Activated CD4-positive, alpha-beta T cell treated with anti-CD3 and anti-CD28 coated beads for 1 hour (primary cell): ENCODE measurements around the gene CD27.
"Not testable (repeated sequence)": the region's sequence is repeated elsewhere in the genome, so short reads cannot be mapped to it uniquely, and the experiment has no call there.

Source experiments
- DNase-seq: peaks from one replicate; pipeline ENCODE4 v3.0.0-alpha.2; 2020

CD27 gene

DNA sequence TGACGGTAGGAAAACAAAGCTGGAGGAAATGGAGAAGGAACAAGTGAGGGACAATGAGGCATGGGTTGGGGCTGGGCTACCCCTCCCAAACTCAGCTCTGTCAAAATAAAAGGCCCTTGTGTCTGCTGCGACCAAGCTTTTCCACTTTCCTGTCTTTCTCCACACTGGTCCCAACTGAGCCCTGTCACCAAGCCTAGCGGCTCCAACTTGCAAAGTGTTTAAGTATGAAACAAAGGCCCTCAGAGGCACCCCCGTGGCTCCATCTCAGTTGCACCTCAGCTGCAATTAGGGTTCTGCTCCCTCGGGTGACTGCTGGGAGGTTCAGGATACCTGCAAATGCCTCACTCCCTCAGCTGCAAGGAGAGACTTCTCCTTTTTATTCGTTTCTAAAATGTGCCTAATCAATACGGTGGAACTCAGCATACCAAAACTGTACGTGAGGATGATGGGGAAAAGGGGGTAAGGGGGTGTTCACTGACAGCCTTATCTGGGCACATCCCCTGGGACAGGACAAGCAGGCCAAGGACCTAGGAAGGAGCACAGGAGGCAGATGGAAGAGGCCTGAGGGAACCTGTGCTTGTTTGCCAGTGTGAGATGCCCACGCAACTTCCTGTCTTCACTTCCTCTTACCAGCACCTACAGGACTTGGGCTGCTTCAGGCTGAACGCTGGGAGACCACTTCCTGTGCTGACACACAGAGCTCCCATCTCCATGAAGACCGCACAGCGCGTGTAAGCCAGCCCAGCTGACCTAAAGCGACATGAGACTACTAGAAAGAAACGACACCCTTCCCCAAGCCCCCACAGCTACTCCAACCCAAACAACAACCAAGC lies 16.9 kb downstream of the CD27 start:
- DNase-seq, result peak; percentile 61

- no peak for DNase-seq
These were observed 17.7 kb downstream of the CD27 start for GRCh38 chr12:6462234-6462995.

DNA sequence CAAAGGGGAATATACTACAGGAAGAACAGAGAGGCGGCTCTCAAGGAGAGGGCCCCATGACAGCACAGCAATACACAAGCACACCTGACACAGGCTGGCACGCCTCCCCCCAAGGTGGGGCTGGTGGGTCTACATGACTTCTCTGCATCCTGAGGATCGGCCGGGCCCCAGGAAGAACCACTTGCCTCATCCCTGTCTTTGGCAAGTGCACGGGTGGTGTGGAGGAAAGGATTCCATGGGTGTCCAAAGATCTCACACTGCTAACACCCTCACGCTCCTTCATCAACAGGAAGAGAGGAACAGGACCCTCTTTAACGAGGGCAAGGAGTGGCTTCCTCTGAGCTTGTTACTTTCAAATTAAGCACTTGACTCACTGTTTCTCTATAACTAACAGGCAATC lies 18.5 kb downstream of the CD27 start:
- DNase-seq, result no peak

DNA sequence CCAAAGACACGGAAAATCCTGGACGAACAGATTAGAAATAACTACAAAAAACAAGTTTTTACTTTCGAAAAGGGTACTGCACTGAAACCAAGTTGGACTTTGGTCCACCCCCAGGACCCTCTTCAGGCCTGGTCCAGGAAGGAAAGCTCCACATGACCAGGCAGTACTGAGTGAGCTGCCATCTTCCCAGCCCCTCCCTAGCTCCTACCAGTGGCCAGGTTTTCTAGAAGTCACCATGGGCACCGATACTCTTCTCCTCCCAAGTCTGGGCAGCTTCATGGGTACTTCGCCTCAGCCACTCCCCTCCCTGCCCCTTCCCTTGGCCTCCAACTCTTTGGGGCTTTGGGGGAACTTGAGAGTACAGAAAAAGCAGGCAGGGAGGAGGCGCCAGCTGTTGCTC lies 19.1 kb downstream of the CD27 start:
- DNase-seq, result no peak

DNA sequence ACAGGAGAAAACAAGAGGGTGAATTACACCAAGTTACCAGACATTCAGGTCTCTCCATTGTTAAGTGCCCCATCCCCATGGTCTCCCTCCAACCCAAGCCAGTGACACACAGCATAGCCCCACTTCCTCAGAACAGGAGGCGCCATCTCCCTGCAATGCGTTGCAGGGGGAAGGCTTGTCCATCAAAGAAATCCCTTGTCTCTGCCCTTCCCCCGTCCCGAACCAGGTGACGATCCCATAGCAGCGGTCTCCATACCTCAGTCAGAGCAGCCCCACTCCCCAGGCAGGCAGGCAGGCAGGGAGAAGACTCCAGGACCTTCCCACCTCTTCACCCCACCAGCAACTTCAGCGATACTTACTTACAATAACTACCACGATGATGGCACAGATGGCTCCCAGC lies 19.8 kb downstream of the CD27 start:
- no peak for DNase-seq

DNA sequence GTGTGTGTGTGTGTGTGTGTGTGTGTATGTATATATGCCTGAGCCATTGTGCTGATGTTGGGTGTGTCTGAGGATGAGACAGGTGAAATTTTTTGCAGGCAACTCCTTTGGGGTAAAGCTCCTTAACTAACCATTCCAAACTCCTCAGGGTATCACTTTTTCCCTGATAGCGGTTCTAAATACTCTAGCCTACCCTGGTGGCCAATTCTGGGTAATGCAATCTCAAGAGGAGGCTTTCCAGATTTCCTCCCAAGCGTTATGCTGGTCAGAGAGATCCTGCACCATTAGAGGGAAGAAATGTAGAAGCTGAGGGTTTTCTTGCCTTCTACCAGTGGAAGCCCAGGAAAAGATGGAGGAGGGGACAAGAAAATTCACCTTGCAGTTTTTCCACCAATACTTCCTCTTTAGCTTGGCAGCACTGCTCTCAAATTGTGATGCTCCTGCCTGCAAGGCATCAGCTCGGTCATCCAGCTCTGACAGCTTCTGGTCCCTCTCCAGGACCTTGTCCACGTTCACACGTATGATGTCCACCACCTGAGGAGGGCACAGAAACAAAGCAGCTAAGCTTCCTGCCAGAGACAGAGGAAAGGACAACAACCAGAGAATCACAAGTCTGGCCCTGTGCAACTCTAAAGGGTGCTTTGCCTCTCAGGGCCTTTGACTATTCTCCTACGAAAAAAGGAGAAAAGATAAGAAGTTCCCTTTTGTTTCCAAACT lies 20.9 kb downstream of the CD27 start:
- DNase-seq, result no peak

- no peak for DNase-seq
These were observed 21.4 kb downstream of the CD27 start for GRCh38 chr12:6466184-6466573.

DNA sequence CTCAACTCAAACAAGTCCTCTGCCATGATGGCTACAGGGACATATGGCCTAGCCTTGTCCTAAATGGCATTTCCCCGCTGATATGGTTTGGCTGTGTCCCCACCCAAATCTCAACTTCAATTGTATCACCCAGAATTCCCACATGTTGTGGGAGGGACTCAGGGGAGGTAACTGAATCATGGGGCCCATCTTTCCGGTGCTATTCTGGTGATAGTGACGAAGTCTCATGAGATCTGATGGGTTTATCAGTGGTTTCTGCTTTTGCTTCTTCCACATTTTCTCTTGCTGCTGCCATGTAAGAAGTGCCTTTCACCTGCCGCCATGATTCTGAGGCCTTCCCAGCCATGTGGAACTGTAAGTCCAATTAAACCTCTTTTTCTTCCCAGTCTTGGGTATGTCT lies 22.0 kb downstream of the CD27 start:
- not testable (repeated sequence) for DNase-seq

GRCh38 chr12:6467571-6468282 lies 23.0 kb downstream of the CD27 start:
- not testable (repeated sequence) for DNase-seq

DNA sequence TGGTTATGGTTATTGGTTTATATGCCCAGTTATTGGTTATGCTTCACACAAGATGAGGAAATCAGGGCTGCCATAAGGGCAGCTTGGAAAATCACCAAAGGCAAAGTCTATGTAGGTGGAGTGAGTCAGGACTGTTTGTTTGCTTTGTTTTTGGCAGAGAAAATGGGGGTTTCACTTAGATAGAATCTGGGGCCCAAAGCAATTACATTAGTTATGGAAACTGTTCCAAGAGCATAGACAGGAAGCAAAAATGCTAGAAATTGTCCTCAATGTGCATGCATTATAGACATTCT lies 23.5 kb downstream of the CD27 start:
- no peak for DNase-seq

- no peak for DNase-seq
These were observed 24.3 kb downstream of the CD27 start for GRCh38 chr12:6469092-6469491.

GRCh38 chr12:6469609-6470374 lies 25.0 kb downstream of the CD27 start:
- DNase-seq, result no peak

GRCh38 chr12:6470375-6471163 lies 25.8 kb downstream of the CD27 start, which contains the start of gene VAMP1:
Gene VAMP1 (minus strand): TSS chr12:6470677. CDS start chr12:6470531, 146 bp downstream.
- DNase-seq, result peak; percentile 96

- DNase-seq, result no peak
These were observed 27.2 kb downstream of the CD27 start for GRCh38 chr12:6471989-6472360.

GRCh38 chr12:6472491-6472890 lies 27.7 kb downstream of the CD27 start:
- no peak for DNase-seq

- DNase-seq, result not testable (repeated sequence)
These were observed 30.6 kb downstream of the CD27 start for GRCh38 chr12:6475233-6475975.

DNA sequence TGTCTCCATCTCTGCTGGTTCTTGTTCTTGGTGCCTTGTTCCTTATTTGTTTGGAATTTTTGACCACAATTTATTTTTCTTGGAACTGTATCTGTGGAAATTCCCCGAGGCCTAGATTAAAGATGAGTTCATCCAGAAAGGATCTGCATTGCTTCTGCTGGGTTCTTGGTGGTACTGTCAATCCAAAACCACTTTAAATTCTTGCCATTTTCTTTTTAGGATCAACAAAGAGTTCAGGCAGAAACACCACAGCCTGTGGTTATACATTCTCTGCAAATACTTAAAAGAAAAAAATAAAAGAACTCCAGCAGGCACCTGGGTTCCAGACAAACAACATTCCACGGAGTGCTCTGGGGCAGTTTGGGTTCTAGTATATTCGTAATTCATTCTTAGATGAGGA lies 31.7 kb downstream of the CD27 start:
- DNase-seq, result no peak

DNA sequence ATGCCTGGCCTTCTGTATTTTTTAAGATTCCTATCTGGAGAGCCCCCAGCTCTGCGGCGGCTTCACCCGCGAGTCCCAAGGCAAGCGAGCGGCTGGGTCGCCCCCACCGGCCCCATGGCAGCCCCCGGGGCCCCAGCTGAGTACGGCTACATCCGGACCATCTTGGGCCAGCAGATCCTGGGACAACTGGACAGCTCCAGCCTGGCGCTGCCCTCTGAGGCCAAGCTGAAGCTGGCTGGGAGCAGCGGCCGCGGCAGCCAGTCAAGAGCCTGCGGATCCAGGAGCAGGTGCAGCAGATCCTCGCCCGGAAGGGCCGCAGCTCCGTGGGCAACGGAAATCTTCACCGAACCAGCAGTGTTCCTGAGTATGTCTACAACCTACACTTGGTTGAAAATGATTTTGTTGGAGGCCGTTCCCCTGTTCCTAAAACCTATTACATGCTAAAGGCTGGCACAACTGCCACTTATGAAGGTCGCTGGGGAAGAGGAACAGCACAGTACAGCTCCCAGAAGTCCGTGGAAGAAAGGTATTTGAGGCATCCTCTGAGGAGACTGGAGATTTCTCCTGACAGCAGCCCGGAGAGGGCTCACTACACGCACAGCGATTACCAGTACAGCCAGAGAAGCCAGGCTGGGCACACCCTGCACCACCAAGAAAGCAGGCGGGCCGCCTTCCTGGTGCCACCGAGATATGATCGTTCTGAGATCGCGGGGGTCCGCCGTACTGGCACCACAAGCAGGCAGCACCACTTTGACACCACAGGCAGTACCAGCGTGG lies 33.0 kb downstream of the CD27 start:
- DNase-seq, result not testable (repeated sequence)

DNA sequence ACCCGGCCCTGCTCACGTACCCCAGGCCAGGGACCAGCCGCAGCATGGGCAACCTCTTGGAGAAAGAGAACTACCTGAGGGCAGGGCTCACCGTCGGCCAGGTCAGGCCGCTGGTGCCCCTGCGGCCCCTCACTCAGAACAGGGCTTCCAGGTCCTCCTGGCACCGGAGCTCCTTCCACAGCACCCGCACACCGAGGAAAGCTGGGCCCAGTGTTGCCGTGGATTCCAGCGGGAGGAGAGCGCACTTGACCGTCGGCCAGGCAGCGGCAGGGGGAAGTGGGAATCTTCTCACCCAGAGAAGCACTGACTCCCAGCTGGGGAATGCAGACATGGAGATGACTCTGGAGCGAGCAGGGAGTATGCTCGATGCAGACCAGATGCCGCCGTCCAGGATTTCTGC lies 33.7 kb downstream of the CD27 start:
- no peak for DNase-seq

- DNase-seq, result no peak
These were observed 43.5 kb downstream of the CD27 start for GRCh38 chr12:6488240-6488639.
